Activated CD8-positive, alpha-beta T cell treated with anti-CD3 and anti-CD28 coated beads for 36 hours (primary cell): ENCODE measurements around the gene MEAF6. TPM values are rescaled to one million over a fixed set of nuclear protein-coding genes. Genes with fewer than 3 reads are reported as not detected.
"Not testable (repeated sequence)": the region's sequence is repeated elsewhere in the genome, so short reads cannot be mapped to it uniquely, and the experiment has no call there.

ENCODE experiments used
- ATAC-seq: fragments of 200-7000 bp; cut with Tn5 transposase; one replicate; pipeline ENCODE4 v1.10.0; 2021; ENCODE audit warnings: mild to moderate bottlenecking, moderate library complexity
- CTCF ChIA-PET: fragments of 350-600 bp; sonication (Branson Sonifier 250); formaldehyde crosslinking; loops from one replicate; lab custom pipeline; 2021; ENCODE audit warnings: antibody characterized with exemption; lab: Charles Lee
- POLR2A ChIA-PET: fragments of 350-600 bp; sonication (Branson Sonifier 250); formaldehyde crosslinking; loops from one replicate; lab custom pipeline; 2021; ENCODE audit warnings: antibody characterized with exemption; lab: Charles Lee
- DNase-seq: peaks from one replicate; pipeline ENCODE4 v3.0.0-alpha.2; 2020
- H3K27ac Mint-ChIP-seq: one replicate; pipeline ENCODE4 v1.8.0; 2021; ENCODE audit warnings: mild to moderate bottlenecking, mixed read lengths
- H3K27me3 Mint-ChIP-seq: one replicate; pipeline ENCODE4 v1.8.0; 2021; ENCODE audit warnings: mixed read lengths
- H3K36me3 Mint-ChIP-seq: one replicate; pipeline ENCODE4 v1.8.0; 2021; ENCODE audit warnings: low read depth, mixed read lengths
- H3K4me1 Mint-ChIP-seq: one replicate; pipeline ENCODE4 v1.8.0; 2021; ENCODE audit warnings: low read depth, mixed read lengths
- H3K4me3 Mint-ChIP-seq: one replicate; pipeline ENCODE4 v1.8.0; 2021; ENCODE audit warnings: mild to moderate bottlenecking, moderate library complexity, mixed read lengths
- H3K9me3 Mint-ChIP-seq: one replicate; pipeline ENCODE4 v1.8.0; 2021; ENCODE audit warnings: mixed read lengths
- intact Hi-C: fragments of 100-400 bp; cut with micrococcal nuclease; formaldehyde crosslinking; loops from one replicate; pipeline ENCODE4 v1.10.0; 2022
- total RNA-seq, 2 experiments: library from RNA; stranded (reverse); gene quantifications; one replicate each; pipeline ENCODE4 v1.2.3, GENCODE V29; 2021
- TF ChIP-seq, protein P1 (sequence below): fragments of 200-600 bp; IDR thresholded peaks from one replicate; pipeline ENCODE4 v1.8.0; 2022; ENCODE audit warnings: antibody characterized with exemption, mild to moderate bottlenecking

Gene MEAF6
- total RNA-seq, 2 experiments from 2014 or later = 74.0 to 76.3 TPM

DNA sequence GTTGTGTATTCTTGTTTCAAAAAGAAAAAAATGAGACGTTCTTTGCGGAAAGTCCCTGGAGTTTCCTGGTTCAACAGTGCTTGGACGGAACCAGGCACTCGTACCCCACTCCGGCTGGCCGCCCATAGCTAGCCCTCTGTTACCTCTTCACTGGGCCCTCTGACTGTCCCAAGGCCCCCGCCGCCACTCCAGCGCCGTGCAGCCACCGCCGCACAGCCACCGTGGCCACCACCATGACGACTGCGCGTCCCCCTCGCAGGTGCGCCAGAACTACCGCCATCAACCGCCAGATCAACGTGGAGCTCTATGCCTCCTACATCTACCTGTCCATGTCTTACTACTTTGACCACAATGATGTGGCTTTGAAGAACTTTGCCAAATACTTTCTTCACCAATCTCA lies 30.0 kb upstream of the MEAF6 start:
- Mint-ChIP-seq H3K36me3 (peaks cover 36% of the 10 kb centered on the region), H3K27me3 (no peaks in the 10 kb centered on the region), H3K4me3 (no peak overlapping the region), H3K9me3 (no peaks in the 10 kb centered on the region), H3K27ac (no peak overlapping the region), H3K4me1 (peaks cover 4% of the 10 kb centered on the region)
- DNase-seq (no peak), ATAC-seq (no peak)
- intact Hi-C loops = no loop called here
- TF ChIP-seq, protein P1, sequence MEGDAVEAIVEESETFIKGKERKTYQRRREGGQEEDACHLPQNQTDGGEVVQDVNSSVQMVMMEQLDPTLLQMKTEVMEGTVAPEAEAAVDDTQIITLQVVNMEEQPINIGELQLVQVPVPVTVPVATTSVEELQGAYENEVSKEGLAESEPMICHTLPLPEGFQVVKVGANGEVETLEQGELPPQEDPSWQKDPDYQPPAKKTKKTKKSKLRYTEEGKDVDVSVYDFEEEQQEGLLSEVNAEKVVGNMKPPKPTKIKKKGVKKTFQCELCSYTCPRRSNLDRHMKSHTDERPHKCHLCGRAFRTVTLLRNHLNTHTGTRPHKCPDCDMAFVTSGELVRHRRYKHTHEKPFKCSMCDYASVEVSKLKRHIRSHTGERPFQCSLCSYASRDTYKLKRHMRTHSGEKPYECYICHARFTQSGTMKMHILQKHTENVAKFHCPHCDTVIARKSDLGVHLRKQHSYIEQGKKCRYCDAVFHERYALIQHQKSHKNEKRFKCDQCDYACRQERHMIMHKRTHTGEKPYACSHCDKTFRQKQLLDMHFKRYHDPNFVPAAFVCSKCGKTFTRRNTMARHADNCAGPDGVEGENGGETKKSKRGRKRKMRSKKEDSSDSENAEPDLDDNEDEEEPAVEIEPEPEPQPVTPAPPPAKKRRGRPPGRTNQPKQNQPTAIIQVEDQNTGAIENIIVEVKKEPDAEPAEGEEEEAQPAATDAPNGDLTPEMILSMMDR = no peak
- CTCF ChIA-PET = no interaction called here
- POLR2A ChIA-PET = no interaction called here

DNA sequence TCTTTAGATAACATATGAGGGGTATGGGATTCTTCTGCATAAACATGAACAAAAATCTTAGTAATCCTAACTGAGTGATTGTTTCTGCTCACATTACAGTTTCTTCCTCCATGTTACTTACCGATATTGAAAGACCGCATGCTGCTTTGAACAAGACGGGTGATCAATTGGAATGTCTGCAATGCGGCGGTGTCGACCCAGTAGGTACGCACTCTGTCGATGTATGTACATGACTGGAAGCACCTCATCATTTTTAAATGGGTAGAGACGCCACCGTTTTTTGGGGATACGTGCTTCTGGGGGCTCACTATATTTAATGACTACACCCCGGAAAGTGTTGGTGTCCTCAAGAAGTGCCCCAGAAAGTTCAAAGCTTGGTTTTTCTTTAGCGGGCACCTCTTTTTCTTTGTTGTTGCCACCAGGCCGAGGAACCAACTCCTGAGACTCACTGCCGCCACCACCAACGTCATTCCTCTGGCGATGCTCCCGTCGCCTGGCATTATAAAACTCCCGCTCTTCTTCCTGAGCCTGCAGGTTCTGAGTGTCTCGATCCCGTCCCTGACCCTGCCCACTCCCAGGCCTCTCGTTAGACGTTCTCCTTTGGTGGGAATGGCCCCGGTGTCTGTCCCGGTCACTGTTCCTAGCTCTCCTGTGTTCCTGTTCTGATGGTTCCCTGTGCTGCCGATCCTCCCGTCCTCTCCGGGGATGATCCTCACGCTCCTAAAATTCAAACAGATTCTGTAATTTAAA lies 25.6 kb upstream of the MEAF6 start:
- ChIA-PET CTCF (interaction anchor here (1.7 kb wide), 1 partner anchor 53 kb away, joined by 6 read pairs; no protein-coding TSS in a partner anchor), POLR2A (interaction anchor here (0.9 kb wide), 1 partner anchor 9 kb away, joined by 3 read pairs; no protein-coding TSS in a partner anchor)
- no peaks in the 10 kb centered on the region for H3K9me3 Mint-ChIP-seq
- no peak overlapping the region for H3K4me3 Mint-ChIP-seq
- H3K4me1 Mint-ChIP-seq = peaks cover 16% of the 10 kb centered on the region
- DNase-seq (no peak), ATAC-seq (no peak)
- no peaks in the 10 kb centered on the region for H3K27me3 Mint-ChIP-seq
- TF ChIP-seq, protein P1 = no peak
- peaks cover 48% of the 10 kb centered on the region for H3K36me3 Mint-ChIP-seq
- no peak overlapping the region for H3K27ac Mint-ChIP-seq
- intact Hi-C loops = no loop called here

DNA sequence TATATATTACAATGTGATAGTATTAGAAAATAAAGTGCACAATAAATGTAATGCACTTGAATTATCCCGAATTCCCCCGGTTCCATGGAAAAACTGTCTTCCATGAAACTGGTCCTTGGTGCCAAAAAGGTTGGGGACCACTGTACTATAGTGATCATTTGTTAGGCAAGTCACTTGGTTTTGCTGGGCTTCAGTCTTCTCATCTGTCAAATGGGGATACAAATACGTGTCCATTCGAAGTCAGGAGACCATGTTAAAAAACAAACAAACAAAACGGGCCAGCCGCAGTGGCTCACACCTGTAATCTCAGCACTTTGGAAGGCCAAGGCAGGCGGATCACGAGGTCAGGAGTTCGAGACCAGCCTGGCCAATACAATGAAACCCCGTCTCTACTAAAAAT lies 24.6 kb upstream of the MEAF6 start:
- CTCF ChIA-PET = interaction anchor here (0.8 to 1.7 kb wide), 3 partner anchors 12 to 64 kb away, joined by 3 to 6 read pairs (median 3); no protein-coding TSS in a partner anchor
- intact Hi-C loops, DNase-seq, H3K4me3 Mint-ChIP-seq, H3K9me3 Mint-ChIP-seq, H3K27me3 Mint-ChIP-seq, H3K27ac Mint-ChIP-seq, ATAC-seq: not testable (repeated sequence)
- Mint-ChIP-seq H3K36me3 (peaks cover 48% of the 10 kb centered on the region), H3K4me1 (peaks cover 19% of the 10 kb centered on the region)
- POLR2A ChIA-PET = interaction anchor here (1.0 to 1.1 kb wide), 2 partner anchors 11 to 24 kb away, joined by 3 to 4 read pairs; no protein-coding TSS in a partner anchor

DNA sequence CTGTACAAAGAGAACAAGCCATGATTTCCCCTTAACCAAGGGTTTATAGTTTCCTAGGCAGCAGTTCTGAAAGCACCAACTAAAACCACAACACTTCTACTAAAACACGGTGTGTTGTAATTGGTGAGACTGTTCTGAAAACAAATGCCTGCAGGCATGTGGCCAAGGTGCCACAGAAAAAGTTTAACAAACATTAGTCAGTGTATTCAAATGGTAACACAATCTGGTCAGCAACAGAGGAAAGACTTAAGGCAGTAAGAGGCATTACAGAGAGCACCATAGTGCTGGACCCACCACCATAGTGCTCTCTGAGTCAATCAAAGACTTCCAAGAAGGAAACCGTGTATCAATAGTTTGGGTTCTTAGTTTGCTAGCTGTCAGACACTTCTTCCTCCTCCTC lies 22.8 kb upstream of the MEAF6 start:
- ATAC-seq (peak; percentile 65), DNase-seq (peak; percentile 11)
- ChIA-PET CTCF (interaction anchor here (1.3 kb wide), 1 partner anchor 23 kb away, joined by 3 read pairs; the partner anchor contains the start of gene MEAF6), POLR2A (no interaction called here)
- peaks cover 45% of the 10 kb centered on the region for H3K36me3 Mint-ChIP-seq
- H3K4me3 Mint-ChIP-seq = no peak overlapping the region
- no peaks in the 10 kb centered on the region for H3K27me3 Mint-ChIP-seq
- no peaks in the 10 kb centered on the region for H3K9me3 Mint-ChIP-seq
- intact Hi-C loops = no loop called here
- peaks cover 19% of the 10 kb centered on the region for H3K4me1 Mint-ChIP-seq
- TF ChIP-seq, protein P1 = no peak
- H3K27ac Mint-ChIP-seq = peak overlapping the region; percentile 56

DNA sequence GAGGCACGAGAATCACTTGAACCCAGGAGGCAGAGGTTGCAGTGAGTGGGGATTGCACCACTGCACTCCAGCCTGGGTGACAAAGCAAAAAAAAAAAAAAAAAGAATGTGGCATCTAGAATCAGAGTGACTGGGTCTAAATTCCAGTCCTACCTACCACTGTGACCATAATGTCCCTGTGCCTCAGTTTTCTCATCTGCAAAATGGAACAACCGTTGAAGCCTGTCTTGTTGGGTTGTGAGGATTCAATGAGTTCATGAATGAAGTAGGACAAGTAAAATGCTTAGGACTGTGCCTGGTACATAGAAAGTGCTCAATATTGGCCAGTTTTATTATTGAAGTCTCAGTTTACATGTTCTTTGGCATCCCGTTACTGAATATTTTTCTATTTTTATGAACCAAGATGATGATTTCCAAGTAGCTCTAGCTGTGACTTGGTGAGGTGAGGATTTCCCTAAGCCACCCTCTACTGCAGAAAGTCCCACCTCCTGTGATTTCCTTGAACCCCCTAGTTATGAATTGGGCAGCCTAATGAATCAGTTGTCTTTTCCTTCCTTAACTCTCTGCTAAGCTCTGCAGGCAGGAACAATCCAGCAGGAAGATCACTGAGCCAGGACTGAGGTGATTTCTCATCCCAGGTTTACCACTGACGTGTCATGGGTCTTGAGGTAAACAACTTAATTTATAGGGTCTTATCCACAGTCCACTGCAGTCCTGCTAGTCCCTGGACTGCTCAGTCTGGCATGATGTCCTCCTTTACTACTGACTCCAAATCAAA lies 18.9 kb upstream of the MEAF6 start:
- H3K4me1 Mint-ChIP-seq = peaks cover 19% of the 10 kb centered on the region
- POLR2A ChIA-PET = no interaction called here
- H3K27me3 Mint-ChIP-seq = no peaks in the 10 kb centered on the region
- CTCF ChIA-PET = interaction anchor here (1.1 kb wide), 1 partner anchor 10 kb away, joined by 3 read pairs; no protein-coding TSS in a partner anchor
- intact Hi-C loops = no loop called here
- ATAC-seq (no peak), DNase-seq (no peak)
- no peaks in the 10 kb centered on the region for H3K9me3 Mint-ChIP-seq
- TF ChIP-seq, protein P1 = no peak
- peaks cover 29% of the 10 kb centered on the region for H3K36me3 Mint-ChIP-seq
- H3K27ac Mint-ChIP-seq = no peak overlapping the region
- no peak overlapping the region for H3K4me3 Mint-ChIP-seq

DNA sequence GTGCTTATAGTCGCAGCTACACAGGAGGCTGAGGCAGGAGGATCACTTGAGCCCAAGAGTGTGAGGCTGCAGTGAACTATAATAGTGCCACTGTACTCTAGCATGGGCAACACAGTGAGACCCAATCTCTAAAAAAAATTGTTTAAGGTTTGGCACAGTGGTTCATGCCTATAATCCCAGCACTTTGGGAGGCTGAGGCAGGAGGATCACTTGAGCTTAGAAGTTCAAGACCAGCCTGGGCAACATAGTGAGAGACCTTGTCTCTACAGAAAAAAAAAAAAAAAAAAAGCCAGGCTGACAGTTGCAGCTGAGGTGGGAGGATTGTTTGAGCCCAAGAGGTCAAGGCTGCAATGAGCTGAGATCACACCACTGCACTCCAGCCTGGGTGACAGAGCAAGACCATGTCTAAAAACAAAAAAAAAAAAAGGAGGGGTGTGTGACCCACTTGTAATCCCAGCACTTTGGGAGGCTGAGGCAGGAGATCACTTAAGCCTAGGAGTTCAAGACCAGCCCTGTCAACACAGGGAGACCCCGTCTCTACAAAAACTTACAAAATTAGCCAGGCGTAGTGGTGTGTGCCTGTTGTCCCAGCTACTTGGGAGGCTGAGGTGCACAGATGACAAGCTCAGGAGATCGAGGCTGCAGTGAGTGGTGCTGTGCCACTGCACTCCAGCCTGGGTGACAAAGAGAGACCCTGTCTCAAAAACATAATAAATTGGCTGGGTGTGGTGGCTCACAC lies 18.0 kb upstream of the MEAF6 start:
- CTCF ChIA-PET = interaction anchor here (0.8 kb wide), 1 partner anchor 46 kb away, joined by 3 read pairs; no protein-coding TSS in a partner anchor
- H3K27ac Mint-ChIP-seq, H3K27me3 Mint-ChIP-seq, H3K4me3 Mint-ChIP-seq, intact Hi-C loops, POLR2A ChIA-PET, H3K9me3 Mint-ChIP-seq, ATAC-seq, DNase-seq: not testable (repeated sequence)
- peaks cover 24% of the 10 kb centered on the region for H3K36me3 Mint-ChIP-seq
- peaks cover 15% of the 10 kb centered on the region for H3K4me1 Mint-ChIP-seq

DNA sequence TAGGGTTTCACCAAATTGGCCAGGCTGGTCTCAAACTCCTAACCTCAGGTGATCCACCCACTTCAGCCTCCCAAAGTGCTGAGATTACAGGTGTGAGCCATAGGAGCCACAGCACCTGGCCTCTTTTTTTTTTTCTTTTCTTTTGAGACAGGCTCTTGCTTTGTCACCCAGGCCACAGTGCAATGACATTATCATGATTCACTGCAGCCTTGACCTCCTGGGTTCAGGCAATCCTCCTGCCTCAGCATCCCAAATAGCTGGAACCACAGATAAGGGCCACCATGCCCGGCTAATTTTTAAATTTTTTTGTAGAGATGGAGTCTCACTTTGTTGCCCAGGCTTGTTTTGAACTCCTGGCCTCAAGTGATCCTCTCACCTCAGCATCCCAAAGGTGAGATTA lies 15.3 kb upstream of the MEAF6 start:
- H3K4me1 Mint-ChIP-seq, ATAC-seq, H3K9me3 Mint-ChIP-seq, H3K27me3 Mint-ChIP-seq, H3K4me3 Mint-ChIP-seq, DNase-seq, H3K36me3 Mint-ChIP-seq, H3K27ac Mint-ChIP-seq, POLR2A ChIA-PET, intact Hi-C loops: not testable (repeated sequence)
- CTCF ChIA-PET = interaction anchor here (1.1 kb wide), 2 partner anchors 13 to 42 kb away, joined by 3 to 4 read pairs; no protein-coding TSS in a partner anchor
